Mononuclear cell (primary cell): ENCODE measurements around the gene ADCK1. TPM values are rescaled to one million over a fixed set of nuclear protein-coding genes. Genes with fewer than 3 reads are reported as not detected.

ENCODE experiments used
- total RNA-seq: library from RNA; depleted of rRNA; stranded (reverse); fragments of >200 nt; gene quantifications from one replicate; pipeline ENCODE4 v1.2.3, GENCODE V29; 2012

Gene ADCK1
- total RNA-seq, 1 donor = 1.4 TPM

Other genes with a start within 250 kb of the ADCK1 start
- 33.6 TPM for gene SPTLC2, start 183.5 kb upstream of the ADCK1 start, total RNA-seq
- 5.9 TPM for gene ALKBH1, start 92.1 kb upstream of the ADCK1 start, total RNA-seq
- 22.0 TPM for gene SLIRP, start 92.0 kb upstream of the ADCK1 start, total RNA-seq
- gene SNW1, start 39.0 kb upstream of the ADCK1 start, total RNA-seq = 111 TPM